GM12878 (cell line): ENCODE measurements around the gene GMPPA. TPM values are rescaled to one million over a fixed set of nuclear protein-coding genes. Genes with fewer than 3 reads are reported as not detected.

Experiments used
- BHLHE40 ChIP-seq, 2 experiments: fragments of 450-650 bp in 1 of 2; IDR thresholded peaks; 2 replicates each; pipeline ENCODE4 v1.6.1; 2011 to 2017; ENCODE audit warnings: low read depth in 2 of 2, borderline replicate concordance in 1 of 2, improper control_type of control experiment in 1 of 2, low read length in 1 of 2, mild to moderate bottlenecking in 1 of 2
- CBX3 ChIP-seq: fragments of 200-600 bp; sonication (generic); IDR thresholded peaks from 2 replicates; pipeline ENCODE4 v1.6.1; 2016; ENCODE audit warnings: low read depth, borderline replicate concordance
- CHD1 ChIP-seq: IDR thresholded peaks from 2 replicates; pipeline ENCODE4 v1.6.1; 2012; ENCODE audit warnings: low read depth, low read length, improper control_type of control experiment
- CHD2 ChIP-seq: IDR thresholded peaks from 2 replicates; pipeline ENCODE4 v1.6.1; 2011; ENCODE audit warnings: low read depth, low read length, improper control_type of control experiment, borderline replicate concordance
- CUX1 ChIP-seq: IDR thresholded peaks from 2 replicates; pipeline ENCODE4 v1.6.1; 2012; ENCODE audit warnings: improper control_type of control experiment, low read depth, low read length; ENCODE audit not compliant: insufficient replicate concordance
- HDGF ChIP-seq: fragments of 450-650 bp; IDR thresholded peaks from 2 replicates; pipeline ENCODE4 v1.6.1; 2016; ENCODE audit warnings: antibody characterized with exemption
- IKZF2 ChIP-seq, 2 experiments: fragments of 450-650 bp; IDR thresholded peaks; 2 replicates each; pipeline ENCODE4 v1.6.1; 2017; ENCODE audit warnings: mild to moderate bottlenecking in 2 of 2, moderate library complexity in 2 of 2
- MEF2B ChIP-seq: fragments of 450-650 bp; IDR thresholded peaks from 2 replicates; pipeline ENCODE4 v1.6.1; 2018; ENCODE audit warnings: mild to moderate bottlenecking, moderate library complexity; ENCODE audit not compliant: partially characterized antibody, poor library complexity, severe bottlenecking
- MLLT1 ChIP-seq: fragments of 450-650 bp; IDR thresholded peaks from 2 replicates; pipeline ENCODE4 v1.6.1; 2016; ENCODE audit warnings: mild to moderate bottlenecking
- NBN ChIP-seq: fragments of 450-650 bp; IDR thresholded peaks from 2 replicates; pipeline ENCODE4 v1.6.1; 2016
- NR2C2 ChIP-seq: IDR thresholded peaks from 2 replicates; pipeline ENCODE4 v1.6.1; 2011; ENCODE audit warnings: borderline replicate concordance, low read depth; ENCODE audit not compliant: control insufficient read depth, insufficient read length
- PAX8 ChIP-seq: fragments of 450-650 bp; IDR thresholded peaks from 2 replicates; pipeline ENCODE4 v1.6.1; 2017; ENCODE audit warnings: mild to moderate bottlenecking, moderate library complexity
- RAD21 ChIP-seq: IDR thresholded peaks from 2 replicates; pipeline ENCODE4 v1.6.1; 2011; ENCODE audit warnings: mild to moderate bottlenecking, low read depth, low read length, moderate library complexity; ENCODE audit not compliant: insufficient read depth
- RUNX3 ChIP-seq: IDR thresholded peaks from 2 replicates; pipeline ENCODE4 v1.6.1; 2012; ENCODE audit warnings: low read length, inconsistent platforms
- SUZ12 ChIP-seq: fragments of 200-600 bp; sonication (generic); IDR thresholded peaks from one replicate; pipeline ENCODE4 v1.6.1; 2018; ENCODE audit warnings: antibody characterized with exemption, mild to moderate bottlenecking; ENCODE audit not compliant: unreplicated experiment
- ZNF24 ChIP-seq: fragments of 450-650 bp; IDR thresholded peaks from 2 replicates; pipeline ENCODE4 v1.6.1; 2017; ENCODE audit warnings: antibody characterized with exemption, mild to moderate bottlenecking
- polyA plus RNA-seq, 11 experiments: library from polyadenylated mRNA; depleted of rRNA in 4 of 11; unstranded in 6 of 11; stranded (reverse) in 5 of 11; fragments of >200 nt; fragmentation: Nextera tagmentation in 4 of 11; fragmentation: Illumina TruSeq in 1 of 11; extraction: Ambion mirVana in 4 of 11; extraction: Trizol in 1 of 11; gene quantifications; 1 replicate in 1 of 11; 2 replicates in 10 of 11; pipeline versions ENCODE4 v1.2.1 to v1.2.3, GENCODE V29; 2011 to 2016; ENCODE audit warnings: inconsistent platforms in 2 of 11, missing spikeins in 2 of 11, low read depth in 1 of 11
- total RNA-seq, 4 experiments: library from RNA; depleted of rRNA in 3 of 4; stranded (reverse); fragments of >200 nt in 3 of 4; fragmentation: Illumina TruSeq in 1 of 4; extraction: Trizol in 1 of 4; gene quantifications; 2 replicates each; pipeline versions ENCODE4 v1.2.1 to v1.2.3, GENCODE V29; 2013 to 2021
- TF ChIP-seq, protein P1 (sequence below): fragments of 450-650 bp; IDR thresholded peaks from 2 replicates; pipeline ENCODE4 v1.6.1; 2017; ENCODE audit warnings: low read depth, mild to moderate bottlenecking, moderate library complexity
- TF ChIP-seq, protein P2 (sequence below): IDR thresholded peaks from 2 replicates; pipeline ENCODE4 v1.6.1; 2011; ENCODE audit warnings: borderline replicate concordance, low read depth, mild to moderate bottlenecking, moderate library complexity, mixed read lengths, low read length; ENCODE audit not compliant: insufficient read depth; ENCODE audit errors: extremely low read length
- TF ChIP-seq, protein P3 (sequence below): fragments of 450-650 bp; IDR thresholded peaks from 2 replicates; pipeline ENCODE4 v1.6.1; 2017; ENCODE audit warnings: borderline replicate concordance

GMPPA gene
- total and polyA plus RNA-seq, 10 of the 15 experiments (the other 5 are each of a cell fraction or from before 2014, with no cell fraction given), result 1.9 to 83.2 (median 45.0) TPM

DNA sequence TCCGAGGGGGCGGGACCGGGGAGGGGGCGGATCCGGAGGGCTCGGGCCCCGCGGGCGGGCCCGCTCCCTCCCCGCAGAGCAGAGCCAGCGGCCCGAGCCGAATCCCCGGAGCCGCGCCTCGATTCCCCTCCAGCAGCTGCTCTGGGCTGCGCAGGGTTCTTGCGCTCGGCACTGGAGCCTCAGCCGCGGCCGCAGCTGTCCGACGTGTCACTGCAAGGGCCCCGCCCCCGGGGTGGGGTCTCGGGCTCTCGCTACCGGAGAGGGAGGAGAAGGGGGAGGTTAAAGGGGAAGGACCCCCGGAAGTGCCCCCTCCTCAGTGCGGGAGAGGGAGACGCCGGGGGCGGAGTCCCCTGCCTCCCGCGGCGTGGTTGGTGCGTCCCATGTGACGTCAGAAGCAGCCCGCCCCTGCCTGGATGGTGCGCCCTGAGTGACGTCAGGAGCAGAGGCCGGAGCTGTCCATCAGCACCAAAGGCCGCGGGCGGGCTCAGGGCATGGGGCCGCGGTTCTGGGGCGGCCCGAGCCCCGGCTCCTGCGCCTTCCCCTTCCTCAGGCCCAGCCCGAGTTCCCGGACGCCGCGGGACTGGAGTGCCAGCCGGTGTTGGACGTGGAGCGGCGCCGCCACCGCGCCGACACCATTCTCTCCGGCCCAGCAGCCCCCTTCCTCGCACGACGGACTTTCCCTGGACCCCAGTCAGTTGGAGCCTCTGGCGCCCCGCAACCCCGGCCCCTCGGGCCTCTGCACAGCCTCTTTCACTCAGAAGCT is 45.1 kb downstream of the GMPPA start, which contains the start of the genes CHPF and TMEM198 (continued):
- TF ChIP-seq MEF2B (peak; percentile 63), RUNX3 (no peak), ZNF24 (no peak), SUZ12 (no peak), BHLHE40 (IDR thresholded peaks at IDR 0.05; ENCODE audit: borderline replicate concordance in 1 of 2, low read depth in 2 of 2, low read length in 1 of 2) (peak; percentile 59 to 63; a peak in 2 of 4 replicates), PAX8 (no peak), RAD21 (no peak), HDGF (0 out of 2 replicates have a peak, but pooled peaks have one; percentile 38), CBX3 (no peak), CUX1 (no peak), NBN (peak; percentile 87), NR2C2 (no peak), CHD2 (no peak), IKZF2 (IDR thresholded peaks at IDR 0.05) (no peak), MLLT1 (peak; percentile 83), CHD1 (no peak)
- TF ChIP-seq, protein P1, sequence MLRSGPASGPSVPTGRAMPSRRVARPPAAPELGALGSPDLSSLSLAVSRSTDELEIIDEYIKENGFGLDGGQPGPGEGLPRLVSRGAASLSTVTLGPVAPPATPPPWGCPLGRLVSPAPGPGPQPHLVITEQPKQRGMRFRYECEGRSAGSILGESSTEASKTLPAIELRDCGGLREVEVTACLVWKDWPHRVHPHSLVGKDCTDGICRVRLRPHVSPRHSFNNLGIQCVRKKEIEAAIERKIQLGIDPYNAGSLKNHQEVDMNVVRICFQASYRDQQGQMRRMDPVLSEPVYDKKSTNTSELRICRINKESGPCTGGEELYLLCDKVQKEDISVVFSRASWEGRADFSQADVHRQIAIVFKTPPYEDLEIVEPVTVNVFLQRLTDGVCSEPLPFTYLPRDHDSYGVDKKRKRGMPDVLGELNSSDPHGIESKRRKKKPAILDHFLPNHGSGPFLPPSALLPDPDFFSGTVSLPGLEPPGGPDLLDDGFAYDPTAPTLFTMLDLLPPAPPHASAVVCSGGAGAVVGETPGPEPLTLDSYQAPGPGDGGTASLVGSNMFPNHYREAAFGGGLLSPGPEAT, result 0 out of 2 replicates have a peak, but pooled peaks have one; percentile 34
- TF ChIP-seq, protein P2, sequence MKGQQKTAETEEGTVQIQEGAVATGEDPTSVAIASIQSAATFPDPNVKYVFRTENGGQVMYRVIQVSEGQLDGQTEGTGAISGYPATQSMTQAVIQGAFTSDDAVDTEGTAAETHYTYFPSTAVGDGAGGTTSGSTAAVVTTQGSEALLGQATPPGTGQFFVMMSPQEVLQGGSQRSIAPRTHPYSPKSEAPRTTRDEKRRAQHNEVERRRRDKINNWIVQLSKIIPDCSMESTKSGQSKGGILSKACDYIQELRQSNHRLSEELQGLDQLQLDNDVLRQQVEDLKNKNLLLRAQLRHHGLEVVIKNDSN, result no peak
- TF ChIP-seq, protein P3, sequence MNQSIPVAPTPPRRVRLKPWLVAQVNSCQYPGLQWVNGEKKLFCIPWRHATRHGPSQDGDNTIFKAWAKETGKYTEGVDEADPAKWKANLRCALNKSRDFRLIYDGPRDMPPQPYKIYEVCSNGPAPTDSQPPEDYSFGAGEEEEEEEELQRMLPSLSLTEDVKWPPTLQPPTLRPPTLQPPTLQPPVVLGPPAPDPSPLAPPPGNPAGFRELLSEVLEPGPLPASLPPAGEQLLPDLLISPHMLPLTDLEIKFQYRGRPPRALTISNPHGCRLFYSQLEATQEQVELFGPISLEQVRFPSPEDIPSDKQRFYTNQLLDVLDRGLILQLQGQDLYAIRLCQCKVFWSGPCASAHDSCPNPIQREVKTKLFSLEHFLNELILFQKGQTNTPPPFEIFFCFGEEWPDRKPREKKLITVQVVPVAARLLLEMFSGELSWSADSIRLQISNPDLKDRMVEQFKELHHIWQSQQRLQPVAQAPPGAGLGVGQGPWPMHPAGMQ, result no peak
